Measurements from ENCODE around the gene FGF8. TPM values are rescaled to one million over a fixed set of nuclear protein-coding genes. Genes with fewer than 3 reads are reported as not detected.

The FGF8 gene
- total and polyA plus RNA-seq, 2 of the 4 experiments (the other 2 are of a cell fraction) = 0.17 TPM; not detected in 1

GRCh38 chr10:101720606-101721230 lies 55.2 kb downstream of the FGF8 start:
- no peak overlapping the region for H3K4me3 ChIP-seq (ENCODE audit: insufficient read depth, low read depth, low read length)
- no peaks in the 10 kb centered on the region for H3K79me1 ChIP-seq (ENCODE audit: low read depth in 1 of 2, low read length in 2 of 2)
- no peak overlapping the region for H2AK5ac ChIP-seq (ENCODE audit: low read depth, low read length)
- H3K4me2 ChIP-seq (ENCODE audit: low read depth, low read length) = no peak overlapping the region
- no peaks in the 10 kb centered on the region for H3K4me1 ChIP-seq (ENCODE audit: control insufficient read depth, insufficient read depth, low read length)
- no peak overlapping the region for H3K23ac ChIP-seq (ENCODE audit: low read depth, low read length)
- H4K20me1 ChIP-seq (ENCODE audit: insufficient read depth, low read length) = no peaks in the 10 kb centered on the region
- no peak overlapping the region for H4K5ac ChIP-seq (ENCODE audit: low read depth, low read length)
- no peak overlapping the region for H3K9ac ChIP-seq (ENCODE audit: low read depth, low read length)
- no peak for ATAC-seq (ENCODE audit: low read depth)
- DNase-seq = no peak
- no TSS peak for BruUV-seq (replicated peaks)
- intact Hi-C loops (cut with micrococcal nuclease) (no loop called here), in situ Hi-C loops (cut with MboI; ENCODE audit: low sequenced_read_pairs) (no loop called here), dilution Hi-C loops (cut with HindIII; ENCODE audit: low sequenced_read_pairs, unreplicated experiment) (no loop called here)
- H2BK5ac ChIP-seq (ENCODE audit: low read depth, low read length, poor library complexity, severe bottlenecking) = no peak overlapping the region
- no peak overlapping the region for H2BK20ac ChIP-seq (ENCODE audit: low read depth, low read length)
- no peak overlapping the region for H3K27ac ChIP-seq (ENCODE audit: insufficient read depth, low read length)
- no peak overlapping the region for H2AK9ac ChIP-seq (replicated peaks; ENCODE audit: low read depth, low read length, poor library complexity)
- H3K27me3 ChIP-seq (ENCODE audit: control insufficient read depth, insufficient read depth, low read length) = peaks cover 27% of the 10 kb centered on the region
- no peaks in the 10 kb centered on the region for H3K9me1 ChIP-seq (ENCODE audit: insufficient read depth, low read length)
- no peak overlapping the region for H3K4ac ChIP-seq (ENCODE audit: low read depth, low read length)
- H3K36me3 ChIP-seq (ENCODE audit: control insufficient read depth, insufficient read depth, low read length) = no peaks in the 10 kb centered on the region
- no peak overlapping the region for H3K14ac ChIP-seq (replicated peaks; ENCODE audit: low read depth, low read length)
- ChIA-PET POLR2A (ENCODE audit: unreplicated experiment) (no interaction called here), CTCF (no interaction called here)
- 58% methylated on average over 3 of the region's 6 CpGs; no CpG with 5 or more reads in 1 of the 2 experiments for WGBS, 2 experiments (ENCODE audit: extremely low coverage in 2 of 2, insufficient read length in 1 of 2)
- H3K18ac ChIP-seq (ENCODE audit: low read depth, low read length) = no peak overlapping the region
- H3K9me3 ChIP-seq (ENCODE audit: control insufficient read depth, insufficient read depth, low read length) = no peaks in the 10 kb centered on the region
- H3K56ac ChIP-seq (ENCODE audit: extremely low read depth, insufficient read depth, low read length) = no peak overlapping the region
- no peak overlapping the region for H2AFZ ChIP-seq (replicated peaks; ENCODE audit: low read length, poor library complexity)
- no peak overlapping the region for H4K8ac ChIP-seq (ENCODE audit: low read depth in 2 of 2, low read length in 2 of 2)
- H2BK15ac ChIP-seq (ENCODE audit: low read depth, low read length) = no peak overlapping the region
- no peak for TF ChIP-seq SMC3 (IDR thresholded peaks at IDR 0.05; ENCODE audit: low read depth, low read length)
- TF ChIP-seq RCOR1 (IDR thresholded peaks at IDR 0.05; ENCODE audit: insufficient replicate concordance, low read length) = no peak
- no peak for TF ChIP-seq CHD1 (IDR thresholded peaks at IDR 0.05; ENCODE audit: low read depth, low read length)
- TF ChIP-seq USF2 (IDR thresholded peaks at IDR 0.05; ENCODE audit: low read depth, low read length) = no peak
- no peak overlapping the region for H4K91ac ChIP-seq (ENCODE audit: insufficient read depth, low read depth, low read length)
- no peak overlapping the region for H2BK120ac ChIP-seq (ENCODE audit: low read depth, low read length)

Other genes starting within 250 kb of the FGF8 start
- gene POLL, start 187.9 kb downstream of the FGF8 start, total RNA-seq (2012; rRNA removed) = 6.1 and 6.3 TPM in 2 replicates
- 23.7 TPM in 2 replicates for gene POLL, start 187.9 kb downstream of the FGF8 start, polyA plus RNA-seq (2012; rRNA removed)
- 59.1 and 113 TPM in 2 replicates for gene DPCD, start 187.8 kb downstream of the FGF8 start, total RNA-seq (2012; rRNA removed)
- 66.1 and 73.7 TPM in 2 replicates for gene DPCD, start 187.8 kb downstream of the FGF8 start, polyA plus RNA-seq (2012; rRNA removed)
- 26.7 and 31.7 TPM in 2 replicates for gene FBXW4, start 80.9 kb downstream of the FGF8 start, total RNA-seq (2012; rRNA removed)
- 16.3 and 19.3 TPM in 2 replicates for gene FBXW4, start 80.9 kb downstream of the FGF8 start, polyA plus RNA-seq (2012; rRNA removed)
- gene NPM3, start 7.3 kb upstream of the FGF8 start, total RNA-seq (2012; rRNA removed) = 112 and 122 TPM in 2 replicates
- gene NPM3, start 7.3 kb upstream of the FGF8 start, polyA plus RNA-seq (2012; rRNA removed) = 72.3 and 84.1 TPM in 2 replicates
- 62.9 and 89.7 TPM in 2 replicates for gene OGA, start 42.3 kb upstream of the FGF8 start, total RNA-seq (2012; rRNA removed)
- 32.6 and 42.5 TPM in 2 replicates for gene OGA, start 42.3 kb upstream of the FGF8 start, polyA plus RNA-seq (2012; rRNA removed)
- gene KCNIP2, start 67.7 kb upstream of the FGF8 start, total RNA-seq (2012; rRNA removed) = under 0.01 TPM in 1 of 2 replicates, not detected in the other
- 0.53 and 0.87 TPM in 2 replicates for gene KCNIP2, start 67.7 kb upstream of the FGF8 start, polyA plus RNA-seq (2012; rRNA removed)